Measurements from ENCODE around the gene TTC4. TPM values are rescaled to one million over a fixed set of nuclear protein-coding genes. Genes with fewer than 3 reads are reported as not detected.

TTC4 gene
- polyA plus RNA-seq, 1 experiment = 20.5 TPM

- no peak for TF ChIP-seq CTCF (IDR thresholded peaks at IDR 0.05; ENCODE audit: insufficient read depth, low read depth, low read length)
- Histone ChIP-seq H3K27me3 (ENCODE audit: control insufficient read depth, insufficient read depth, low read length) (peaks cover 23% of the 10 kb centered on the region), H3K36me3 (ENCODE audit: control insufficient read depth, insufficient read depth, low read length) (no peaks in the 10 kb centered on the region), H3K4me3 (ENCODE audit: low read depth, low read length) (no peak overlapping the region)
- DNase-seq (ENCODE audit: low read depth) = no peak
- CTCF ChIA-PET = no interaction called here
- POLR2A ChIA-PET = no interaction called here
Observed at GRCh38 chr1:54784066-54784465, 68.4 kb downstream of the TTC4 start.

DNA sequence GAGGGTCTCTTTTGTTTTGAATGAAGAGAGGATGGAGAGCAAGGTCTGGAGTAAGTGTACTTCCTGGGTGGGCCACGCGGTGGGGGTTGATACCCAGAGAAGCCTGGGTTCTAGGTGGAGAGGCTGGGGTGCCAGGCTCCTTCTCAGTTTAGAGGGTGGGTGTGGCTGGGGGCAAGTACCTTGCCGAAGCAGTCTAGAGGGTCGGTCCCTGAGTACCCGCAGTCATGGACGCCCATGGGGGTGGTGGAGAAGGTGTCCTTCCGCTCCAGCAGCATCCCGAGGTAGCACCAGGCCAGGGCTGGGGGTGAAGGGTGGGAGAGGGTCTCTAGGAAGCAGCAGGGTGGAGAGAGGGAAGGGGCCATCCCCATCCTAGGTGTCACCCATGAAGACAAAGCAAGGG lies 71.1 kb downstream of the TTC4 start:
- ChIA-PET CTCF (no interaction called here), POLR2A (no interaction called here)
- TF ChIP-seq CTCF (IDR thresholded peaks at IDR 0.05; ENCODE audit: insufficient read depth, low read depth, low read length) = no peak
- DNase-seq (ENCODE audit: low read depth) = no peak
- no peaks in the 10 kb centered on the region for H3K36me3 ChIP-seq (ENCODE audit: control insufficient read depth, insufficient read depth, low read length)
- no peak overlapping the region for H3K4me3 ChIP-seq (ENCODE audit: low read depth, low read length)
- H3K27me3 ChIP-seq (ENCODE audit: control insufficient read depth, insufficient read depth, low read length) = peaks cover 11% of the 10 kb centered on the region

GRCh38 chr1:54787604-54788003 lies 71.9 kb downstream of the TTC4 start:
- H3K4me3 ChIP-seq (ENCODE audit: low read depth, low read length) = no peak overlapping the region
- POLR2A ChIA-PET = no interaction called here
- H3K27me3 ChIP-seq (ENCODE audit: control insufficient read depth, insufficient read depth, low read length) = peaks cover 11% of the 10 kb centered on the region
- no peak for TF ChIP-seq CTCF (IDR thresholded peaks at IDR 0.05; ENCODE audit: insufficient read depth, low read depth, low read length)
- H3K36me3 ChIP-seq (ENCODE audit: control insufficient read depth, insufficient read depth, low read length) = no peaks in the 10 kb centered on the region
- CTCF ChIA-PET = no interaction called here
- DNase-seq (ENCODE audit: low read depth) = no peak

DNA sequence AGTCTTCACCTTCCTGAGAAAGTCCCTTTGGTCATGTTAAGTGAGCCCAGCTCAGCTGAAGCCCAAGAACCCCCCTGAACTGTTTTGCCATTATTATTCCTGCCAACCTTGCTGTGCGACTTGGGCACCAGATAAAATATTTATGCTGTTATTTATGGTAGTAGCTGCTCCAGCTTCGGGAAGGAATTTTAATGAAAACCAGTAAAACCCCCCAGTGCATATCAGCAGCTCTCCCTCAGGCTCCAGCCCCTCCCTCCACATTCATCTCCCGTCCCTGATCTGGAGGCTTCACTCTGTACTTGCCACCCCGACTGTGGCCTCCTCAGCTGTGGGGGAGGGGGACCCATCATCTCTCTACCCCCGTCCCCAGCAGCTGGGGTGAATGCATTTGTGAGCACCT lies 72.8 kb downstream of the TTC4 start:
- no peak for DNase-seq (ENCODE audit: low read depth)
- no peak for TF ChIP-seq CTCF (IDR thresholded peaks at IDR 0.05; ENCODE audit: insufficient read depth, low read depth, low read length)

DNA sequence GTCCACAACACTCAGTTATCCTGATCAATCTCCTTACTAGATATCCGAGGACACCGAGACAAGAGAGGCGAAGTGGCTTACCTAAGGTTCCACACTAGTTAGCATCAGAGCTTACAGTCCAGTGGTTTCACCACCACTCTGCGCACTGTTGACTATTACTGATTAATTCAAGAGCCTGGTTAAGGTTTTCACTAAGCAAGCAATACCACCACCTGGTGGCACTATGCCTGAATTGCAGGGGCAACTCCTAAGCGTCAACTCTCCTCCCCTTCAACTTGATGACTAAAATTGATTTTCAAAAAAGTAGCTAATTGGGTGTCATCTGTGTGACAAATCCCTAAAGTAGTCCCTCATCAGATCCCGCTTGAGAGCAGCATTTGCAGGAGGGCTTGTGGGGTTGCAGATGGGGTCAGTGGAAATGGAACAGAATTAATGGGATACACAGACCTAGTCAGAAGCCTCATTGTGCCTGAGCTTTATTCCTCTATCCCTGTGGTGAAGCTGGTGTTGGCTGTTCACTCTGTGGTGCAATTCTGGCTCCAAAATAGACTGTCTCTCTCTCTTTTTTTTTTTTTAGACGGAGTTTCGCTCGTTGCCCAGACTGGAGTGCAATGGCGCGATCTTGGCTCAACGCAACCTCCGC lies 76.3 kb downstream of the TTC4 start:
- peaks cover 3% of the 10 kb centered on the region for H3K27me3 ChIP-seq (ENCODE audit: control insufficient read depth, insufficient read depth, low read length)
- POLR2A ChIA-PET = no interaction called here
- peak; percentile 59 for TF ChIP-seq CTCF (IDR thresholded peaks at IDR 0.05; ENCODE audit: insufficient read depth, low read depth, low read length)
- H3K4me3 ChIP-seq (ENCODE audit: low read depth, low read length) = no peak overlapping the region
- CTCF ChIA-PET = interaction anchor here (0.8 to 1.9 kb wide), 3 partner anchors 10 to 18 kb away, joined by 3 to 6 read pairs (median 6); no protein-coding TSS in a partner anchor
- DNase-seq (ENCODE audit: low read depth) = no peak
- H3K36me3 ChIP-seq (ENCODE audit: control insufficient read depth, insufficient read depth, low read length) = no peaks in the 10 kb centered on the region

More for the DNA sequence above, 72.8 kb downstream of the TTC4 start:
- CTCF ChIA-PET = no interaction called here
- H3K36me3 ChIP-seq (ENCODE audit: control insufficient read depth, insufficient read depth, low read length) = no peaks in the 10 kb centered on the region
- H3K27me3 ChIP-seq (ENCODE audit: control insufficient read depth, insufficient read depth, low read length) = peaks cover 8% of the 10 kb centered on the region
- no peak overlapping the region for H3K4me3 ChIP-seq (ENCODE audit: low read depth, low read length)
- POLR2A ChIA-PET = no interaction called here

Other genes starting within 250 kb of the TTC4 start
- gene ACOT11, start 167.6 kb upstream of the TTC4 start, polyA plus RNA-seq (2011; rRNA removed) = 1.5 and 2.4 TPM in 2 replicates
- gene FAM151A, start 92.3 kb upstream of the TTC4 start, polyA plus RNA-seq (2011; rRNA removed) = not detected in 2 replicates
- 0.05 and 0.10 TPM in 2 replicates for gene MROH7, start 74.1 kb upstream of the TTC4 start, polyA plus RNA-seq (2011; rRNA removed)
- 3.7 and 3.9 TPM in 2 replicates for gene PARS2, start 48.7 kb downstream of the TTC4 start, polyA plus RNA-seq (2011; rRNA removed)
- not detected in 2 replicates for gene TTC22, start 85.5 kb downstream of the TTC4 start, polyA plus RNA-seq (2011; rRNA removed)
- 43.3 and 75.0 TPM in 2 replicates for gene DHCR24, start 171.3 kb downstream of the TTC4 start, polyA plus RNA-seq (2011; rRNA removed)